ENCODE results near the gene ESRRB.

ESRRB gene

GRCh38 chr14:76407449-76408150 is 31.7 kb downstream of the ESRRB start:
- DNase-seq (ENCODE audit: low read depth in 2 of 2): no peak

DNA sequence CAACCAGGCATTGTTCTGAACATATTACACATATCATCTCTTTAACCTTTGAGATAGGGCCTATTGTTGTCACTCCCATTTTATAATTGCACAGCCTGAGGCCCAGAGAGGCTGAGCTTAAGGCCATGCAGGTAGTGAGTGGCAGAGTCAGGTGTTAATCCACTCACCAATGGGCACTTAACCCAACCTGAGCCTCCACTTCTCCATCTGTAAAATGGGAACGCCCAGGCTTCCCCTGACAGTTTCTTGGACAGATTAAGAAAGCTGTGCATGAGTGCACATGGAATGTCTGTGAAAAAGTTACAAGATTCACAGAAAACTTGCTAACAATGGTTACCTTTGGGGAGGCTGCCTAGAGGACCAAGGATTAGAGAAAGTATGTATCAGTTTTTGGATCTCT is 32.9 kb downstream of the ESRRB start:
- DNase-seq (ENCODE audit: low read depth in 2 of 2): no peak

DNA sequence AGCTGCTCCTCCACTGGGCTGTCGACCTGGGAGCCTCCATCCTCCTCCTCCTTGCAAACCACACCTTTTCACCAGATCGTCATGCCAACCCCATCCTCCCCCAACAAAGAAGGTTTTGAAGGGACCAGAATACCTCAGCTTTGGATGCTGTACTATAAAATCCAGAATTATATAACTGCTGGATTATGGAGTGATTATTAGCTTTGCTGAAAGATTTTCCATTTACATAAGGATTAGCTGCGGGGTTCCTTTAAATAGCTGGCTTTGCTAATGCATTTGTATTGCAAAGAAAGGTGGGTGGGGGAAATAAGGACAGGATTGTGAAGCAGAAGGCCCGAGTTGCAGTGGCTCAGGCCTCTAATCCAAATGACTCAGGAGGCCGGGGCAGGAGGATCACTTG is 36.6 kb downstream of the ESRRB start:
- DNase-seq (ENCODE audit: low read depth in 2 of 2): no peak

- no peak for DNase-seq (ENCODE audit: low read depth in 2 of 2)
Measured at GRCh38 chr14:76413106-76413961, 37.4 kb downstream of the ESRRB start.

DNA sequence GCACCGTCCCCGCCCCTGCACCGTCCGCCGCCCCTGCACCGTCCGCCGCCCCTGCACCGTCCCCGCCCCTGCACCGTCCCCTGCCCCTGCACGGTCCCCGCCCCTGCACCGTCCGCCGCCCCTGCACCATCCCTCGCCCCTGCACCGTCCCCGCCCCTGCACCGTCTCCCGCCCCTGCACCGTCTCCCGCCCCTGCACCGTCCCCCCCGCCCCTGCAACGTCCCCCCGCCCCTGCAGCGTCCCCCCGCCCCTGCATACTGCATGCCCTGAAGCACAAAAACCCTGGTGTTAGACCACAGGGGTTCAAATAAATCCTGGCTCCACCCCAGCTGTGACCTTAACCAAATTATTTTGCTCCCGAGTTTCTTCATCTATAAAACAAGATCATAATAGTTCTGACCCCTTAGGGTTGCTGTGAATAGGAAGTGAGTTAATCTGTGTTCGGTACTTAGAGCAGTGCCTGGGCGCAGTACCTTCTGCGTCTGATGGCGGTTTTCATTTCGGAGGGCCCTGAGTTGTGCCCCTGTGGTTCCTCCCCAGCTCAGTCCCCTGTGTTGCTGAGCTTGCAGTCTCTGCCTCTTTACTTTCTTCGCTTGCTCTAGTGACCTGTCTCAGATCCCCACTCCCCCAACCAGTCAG is 38.1 kb downstream of the ESRRB start:
- no peak for DNase-seq (ENCODE audit: low read depth in 2 of 2)

DNA sequence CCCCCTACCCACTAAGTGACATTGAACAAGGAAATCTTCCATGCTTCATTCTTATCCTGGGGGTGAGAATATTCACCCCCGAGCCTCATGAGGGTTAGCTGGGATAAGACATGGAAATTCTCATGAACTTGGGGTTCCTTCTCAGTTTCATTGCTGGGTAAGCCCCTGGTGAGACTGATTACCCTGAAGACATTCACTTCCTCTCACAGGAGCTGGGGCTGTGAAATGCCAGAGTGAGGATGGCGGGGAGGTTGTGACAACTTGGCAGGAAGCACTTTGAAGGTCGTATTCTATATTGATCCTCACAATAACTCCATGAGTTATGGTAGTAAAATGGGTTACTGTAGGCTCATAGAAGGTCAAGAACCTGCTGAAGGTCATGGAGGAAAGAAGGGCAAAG is 43.5 kb downstream of the ESRRB start:
- DNase-seq (ENCODE audit: low read depth in 2 of 2): no peak

DNA sequence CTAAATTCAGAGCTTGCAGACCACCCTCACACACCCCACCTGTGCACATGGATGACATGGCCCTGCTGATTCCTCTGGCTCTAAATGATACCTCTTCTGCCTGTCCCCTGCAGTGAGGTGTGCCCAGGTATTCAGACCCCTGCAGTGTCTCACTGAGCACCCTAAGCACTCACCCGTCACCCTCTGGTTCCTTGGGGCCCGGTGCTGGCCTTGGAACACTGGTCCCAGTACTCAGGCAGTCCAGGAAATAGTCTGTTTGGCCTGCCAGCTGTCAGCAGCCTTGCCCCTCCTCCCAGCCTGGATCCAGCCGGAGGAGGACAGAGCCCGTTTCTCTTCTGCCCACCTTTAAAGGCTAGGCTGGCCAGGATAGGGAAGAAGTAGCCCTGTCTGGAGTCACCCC is 44.9 kb downstream of the ESRRB start:
- no peak for DNase-seq (ENCODE audit: low read depth in 2 of 2)

- DNase-seq (ENCODE audit: low read depth in 2 of 2): no peak
Measured at GRCh38 chr14:76421662-76422061, 45.7 kb downstream of the ESRRB start.

GRCh38 chr14:76422662-76423061 is 46.7 kb downstream of the ESRRB start:
- no peak for DNase-seq (ENCODE audit: low read depth in 2 of 2)

DNA sequence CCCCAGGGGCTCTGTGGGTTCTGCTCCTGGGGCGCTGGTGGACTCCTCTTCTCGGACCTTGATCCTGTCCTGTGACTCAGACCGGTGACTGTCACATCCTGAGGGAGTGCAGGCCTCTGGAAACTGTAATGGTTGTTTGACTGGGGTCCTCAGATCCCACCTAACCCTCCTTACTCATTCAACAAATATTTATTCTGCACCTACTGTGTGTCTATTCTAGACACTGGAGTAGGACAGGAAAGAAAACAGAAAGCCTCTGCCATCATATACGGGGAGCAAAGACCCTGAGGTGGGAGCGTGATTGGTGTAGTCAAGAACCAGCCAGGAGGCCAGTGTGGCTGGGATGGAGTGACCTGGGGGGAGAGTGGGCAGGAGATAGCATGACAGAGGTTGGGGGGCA is 47.6 kb downstream of the ESRRB start:
- no peak for DNase-seq (ENCODE audit: low read depth in 2 of 2)

DNA sequence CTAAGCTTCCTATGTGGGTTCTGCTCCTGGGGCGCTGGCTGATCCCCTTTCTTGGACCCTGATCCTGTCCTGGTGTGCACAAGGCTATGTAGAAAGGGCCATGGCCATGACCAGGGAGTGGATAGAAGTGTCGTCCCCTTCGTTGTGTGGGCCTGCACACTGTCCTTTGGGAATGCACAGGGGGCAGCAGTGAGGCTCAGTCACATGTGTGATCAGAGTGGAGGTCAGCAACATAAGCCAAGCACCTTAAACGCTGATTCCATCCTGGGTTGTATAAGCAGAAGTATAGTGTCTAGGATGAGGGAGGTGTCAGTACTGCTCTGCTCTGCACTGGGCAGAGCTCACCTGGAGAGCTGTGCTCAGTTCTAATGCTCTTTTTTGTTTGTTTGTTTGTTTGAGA is 48.4 kb downstream of the ESRRB start:
- no peak for DNase-seq (ENCODE audit: low read depth in 2 of 2)

GRCh38 chr14:76426161-76426696 is 50.3 kb downstream of the ESRRB start:
- DNase-seq (ENCODE audit: low read depth in 2 of 2): no peak

DNA sequence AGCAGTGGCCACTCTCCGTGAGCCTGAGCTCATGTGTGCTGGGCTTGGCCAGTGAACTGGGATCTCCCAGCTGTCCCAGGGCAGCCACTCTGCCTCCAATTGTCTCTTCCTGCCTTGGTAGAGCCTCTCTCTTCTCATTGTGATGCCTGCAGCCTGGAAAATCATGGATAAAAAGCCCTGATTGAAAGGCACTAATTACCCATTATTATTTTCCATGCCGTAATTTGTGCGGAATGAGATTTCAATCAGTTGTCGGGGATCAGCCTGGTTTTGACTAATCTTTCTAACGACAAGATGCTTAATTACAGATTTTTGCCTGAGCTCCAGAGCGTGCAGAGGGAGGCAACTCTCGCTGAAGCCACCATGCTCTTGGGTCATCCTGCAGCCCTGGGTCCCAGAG is 52.7 kb downstream of the ESRRB start:
- no peak for DNase-seq (ENCODE audit: low read depth in 2 of 2)

- DNase-seq (ENCODE audit: low read depth in 2 of 2): no peak
Measured at GRCh38 chr14:76430017-76430416, 54.1 kb downstream of the ESRRB start.

DNA sequence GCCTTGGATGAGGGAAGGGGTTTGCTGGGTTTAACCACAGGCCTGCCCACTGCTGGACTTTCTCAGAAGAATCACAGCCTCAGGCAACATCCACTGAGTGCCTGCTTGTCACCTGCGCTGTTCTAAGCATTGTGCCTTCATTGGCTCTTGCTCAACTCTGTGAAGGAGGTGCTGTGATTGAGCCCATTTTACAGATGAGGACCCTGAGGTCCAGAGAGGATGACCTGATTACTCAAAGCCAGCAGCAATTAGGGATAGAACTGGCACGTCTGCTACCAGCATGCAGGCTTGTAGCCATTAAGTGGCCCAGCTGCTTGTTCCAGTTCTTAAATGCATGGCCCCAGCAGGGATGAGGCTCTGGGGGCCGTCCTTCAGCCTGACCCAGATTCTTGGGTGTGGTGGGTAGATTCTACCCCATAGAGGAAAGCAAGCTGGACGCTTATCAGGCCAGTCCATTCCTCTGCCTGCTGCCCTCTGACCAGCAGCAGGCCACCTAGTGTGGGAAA is 54.6 kb downstream of the ESRRB start:
- no peak for DNase-seq (ENCODE audit: low read depth in 2 of 2)

- no peak for DNase-seq (ENCODE audit: low read depth in 2 of 2)
Measured at GRCh38 chr14:76431538-76431937, 55.6 kb downstream of the ESRRB start.

DNA sequence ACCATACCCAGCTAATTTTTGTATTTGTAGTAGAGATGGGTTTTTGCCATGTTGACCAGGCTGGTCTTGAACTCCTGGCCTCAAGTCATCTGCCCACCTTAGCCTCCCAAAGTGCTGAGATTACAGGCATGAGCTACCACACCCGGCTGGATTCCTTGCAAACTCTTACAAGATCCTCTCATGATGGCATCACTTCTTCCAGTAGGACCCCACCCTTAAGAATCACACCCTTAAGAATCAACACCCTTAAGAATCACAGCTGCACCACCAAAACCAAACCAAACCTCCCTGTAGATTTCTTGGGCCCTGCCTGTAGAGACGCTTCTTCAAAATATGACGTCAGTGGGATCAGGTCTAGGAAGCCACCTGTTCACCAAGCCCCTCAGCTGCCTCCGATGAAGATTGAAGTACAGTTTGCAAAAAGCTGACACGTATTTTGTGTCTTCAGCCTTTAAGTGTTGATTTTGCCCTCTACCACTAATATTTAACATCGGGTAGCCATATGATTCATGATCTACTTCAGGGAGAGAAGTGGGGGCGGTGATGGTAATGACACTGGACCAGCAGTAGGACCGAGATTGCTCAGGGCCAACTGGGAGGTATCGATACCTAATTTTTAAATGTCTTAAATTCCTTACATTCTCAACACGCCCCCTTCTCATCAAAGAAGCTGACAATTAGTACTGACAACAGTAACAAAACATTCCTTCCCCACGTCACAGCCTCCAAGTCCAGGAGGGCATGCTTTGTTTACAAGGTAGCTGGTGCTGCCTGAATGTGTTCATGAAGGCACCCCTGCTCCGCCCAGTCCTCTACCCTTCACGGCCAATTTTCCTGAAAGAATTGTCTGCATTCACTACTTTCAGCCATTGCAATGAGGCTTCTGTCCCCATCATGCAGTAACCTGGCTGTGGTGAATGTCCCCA is 57.2 kb downstream of the ESRRB start:
- no peak for DNase-seq (ENCODE audit: low read depth in 2 of 2)

DNA sequence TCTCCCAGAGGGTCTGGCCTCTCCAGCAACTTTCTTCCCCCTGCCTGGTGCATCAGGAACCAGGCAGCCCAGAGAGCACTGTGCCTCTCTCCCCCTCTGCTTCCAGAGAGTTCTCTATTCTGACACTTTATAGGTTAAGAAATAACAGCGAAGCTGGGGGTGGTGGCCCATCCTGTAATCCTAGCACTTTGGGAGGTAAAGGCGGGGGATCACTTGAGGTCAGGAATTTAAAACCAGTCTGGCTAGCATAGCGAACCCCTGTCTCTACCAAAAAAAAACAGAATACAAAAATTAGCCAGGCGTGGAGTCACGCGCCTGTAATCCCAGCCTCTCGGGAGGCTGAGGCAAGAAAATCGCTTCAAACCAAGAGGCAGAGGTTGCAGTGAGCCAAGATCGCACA is 58.3 kb downstream of the ESRRB start:
- DNase-seq (ENCODE audit: low read depth in 2 of 2): no peak

DNA sequence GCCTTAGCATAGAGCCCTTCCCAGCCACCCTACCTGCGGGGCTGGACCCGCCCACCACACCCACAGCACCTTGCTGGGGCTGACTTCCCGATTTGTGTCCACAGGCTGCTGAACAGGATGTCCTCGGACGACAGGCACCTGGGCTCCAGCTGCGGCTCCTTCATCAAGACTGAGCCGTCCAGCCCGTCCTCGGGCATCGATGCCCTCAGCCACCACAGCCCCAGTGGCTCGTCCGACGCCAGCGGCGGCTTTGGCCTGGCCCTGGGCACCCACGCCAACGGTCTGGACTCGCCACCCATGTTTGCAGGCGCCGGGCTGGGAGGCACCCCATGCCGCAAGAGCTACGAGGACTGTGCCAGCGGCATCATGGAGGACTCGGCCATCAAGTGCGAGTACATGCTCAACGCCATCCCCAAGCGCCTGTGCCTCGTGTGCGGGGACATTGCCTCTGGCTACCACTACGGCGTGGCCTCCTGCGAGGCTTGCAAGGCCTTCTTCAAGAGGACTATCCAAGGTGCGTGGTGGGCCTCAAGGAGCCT is 63.4 kb downstream of the ESRRB start:
- DNase-seq (ENCODE audit: low read depth in 2 of 2): no peak

DNA sequence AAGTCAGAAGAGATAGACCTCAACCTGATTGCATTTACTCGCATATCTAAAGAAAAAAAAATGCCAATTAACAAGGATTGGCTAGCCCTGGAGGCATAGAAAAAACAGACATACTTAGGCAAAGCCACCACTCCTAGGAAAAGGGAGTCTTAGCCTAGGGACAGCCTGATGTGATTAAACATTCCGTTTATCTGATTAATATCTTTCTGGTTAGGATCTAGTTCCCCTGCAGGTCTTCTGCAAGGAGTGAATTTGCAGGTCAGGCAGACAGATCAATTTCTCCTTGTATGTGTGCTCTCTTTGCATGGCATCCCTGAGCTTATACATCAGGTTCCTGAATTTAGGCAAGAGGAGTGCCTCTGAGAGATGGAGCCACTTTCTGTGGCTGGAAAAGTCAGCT is 70.5 kb downstream of the ESRRB start:
- no peak for DNase-seq (ENCODE audit: low read depth in 2 of 2)

DNA sequence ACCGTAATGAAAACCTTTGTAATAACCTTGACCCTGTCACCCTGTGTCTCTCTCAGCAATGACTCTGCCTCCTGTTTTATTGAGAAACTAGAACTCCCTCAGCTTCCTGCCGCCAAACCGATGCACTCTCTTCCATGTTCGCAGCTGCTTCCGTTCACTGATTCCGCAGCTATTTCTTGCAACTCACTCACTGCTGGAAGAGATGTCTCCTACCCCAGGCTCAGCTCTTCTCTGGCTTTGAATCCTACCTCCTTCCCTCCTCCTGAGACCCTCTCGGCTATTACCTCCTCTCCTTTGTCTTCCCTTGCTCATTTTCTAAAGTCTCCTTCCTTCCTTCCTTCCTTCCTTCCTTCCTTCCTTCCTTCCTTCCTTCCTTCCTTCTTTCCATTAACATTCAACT is 71.0 kb downstream of the ESRRB start:
- no peak for DNase-seq (ENCODE audit: low read depth in 2 of 2)

Data from stimulated activated CD4-positive, alpha-beta T cell treated with anti-CD3 and anti-CD28 coated beads, Interleukin-12 subunit alpha, Interleukin-12 subunit beta, amount 100 ng/mL, for 24 hours (primary cell).